Mesothelial cell of epicardium (in vitro differentiated cells): Measurements from ENCODE around the gene FNTB. TPM values are rescaled to one million over a fixed set of nuclear protein-coding genes. Genes with fewer than 3 reads are reported as not detected.

Experiments
- DNase-seq, 2 experiments: peaks; one replicate each; pipeline ENCODE4 v3.0.0; 2021; ENCODE audit warnings: low spot score in 2 of 2; ENCODE audit not compliant: unreplicated experiment in 2 of 2
- H3K27ac Mint-ChIP-seq: 2 replicates; pipeline ENCODE4 v1.8.0; 2021; ENCODE audit warnings: mixed read lengths
- H3K27me3 Mint-ChIP-seq: 2 replicates; pipeline ENCODE4 v1.8.0; 2021; ENCODE audit warnings: low read depth, mixed read lengths
- H3K36me3 Mint-ChIP-seq: 2 replicates; pipeline ENCODE4 v1.8.0; 2021; ENCODE audit warnings: mixed read lengths
- H3K4me1 Mint-ChIP-seq: 2 replicates; pipeline ENCODE4 v1.8.0; 2021; ENCODE audit warnings: mixed read lengths
- H3K4me3 Mint-ChIP-seq: 2 replicates; pipeline ENCODE4 v1.8.0; 2021; ENCODE audit warnings: mild to moderate bottlenecking, moderate library complexity, mixed read lengths
- H3K9me3 Mint-ChIP-seq: 2 replicates; pipeline ENCODE4 v1.8.0; 2021; ENCODE audit warnings: mixed read lengths
- total RNA-seq: library from RNA; stranded (reverse); gene quantifications from 3 replicates; pipeline ENCODE4 v1.2.1, GENCODE V29; 2021
- TF ChIP-seq, protein P1 (sequence below): fragments of 200-600 bp; sonication (generic); IDR thresholded peaks from one replicate; pipeline ENCODE4 v1.5.0; 2021; ENCODE audit warnings: antibody characterized with exemption; ENCODE audit not compliant: unreplicated experiment

Gene FNTB
- total RNA-seq, 1 donor from 2014 or later: 45.7 TPM

DNA sequence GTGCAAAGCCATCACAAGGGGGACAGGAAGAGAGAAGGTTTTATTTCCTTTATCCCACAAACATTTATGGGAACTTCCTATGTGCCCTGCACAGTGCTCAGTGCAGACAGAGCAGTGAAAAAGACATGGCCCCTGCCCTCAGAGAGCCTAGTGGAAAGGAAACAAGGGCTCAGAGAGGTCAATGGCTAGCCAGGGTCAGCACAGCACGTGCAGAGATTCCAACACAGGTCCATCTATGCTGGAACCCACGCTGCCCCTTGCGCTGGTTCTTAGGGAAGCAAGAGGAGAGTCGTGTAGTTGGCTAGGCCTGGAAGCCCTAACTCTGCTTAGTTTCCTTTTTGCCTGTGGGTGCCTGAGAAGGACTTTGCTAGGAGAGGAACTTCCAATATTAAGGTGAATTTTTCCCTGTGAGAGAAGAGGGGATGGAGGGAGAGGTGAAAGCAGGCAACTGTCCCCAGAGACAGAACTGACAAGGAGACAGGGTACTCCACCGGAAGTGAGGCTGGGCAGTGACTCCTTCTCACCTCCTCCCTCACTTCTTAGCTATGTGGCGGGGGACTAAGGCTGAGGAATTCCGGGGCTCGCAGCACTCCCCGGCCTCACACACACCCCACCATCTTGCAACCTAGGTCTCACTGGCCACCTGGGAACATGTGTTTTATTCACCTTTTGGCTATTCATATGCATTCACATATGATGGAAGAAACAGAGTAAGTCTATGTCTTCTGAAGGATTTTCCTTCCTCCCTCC, 32.0 kb upstream of the FNTB start:
- Mint-ChIP-seq H3K9me3 (no peaks in the 10 kb centered on the region), H3K36me3 (peaks cover 24% of the 10 kb centered on the region), H3K4me1 (no peaks in the 10 kb centered on the region), H3K4me3 (no peak overlapping the region), H3K27ac (no peak overlapping the region), H3K27me3 (no peaks in the 10 kb centered on the region)
- no peak for DNase-seq
- TF ChIP-seq, protein P1, sequence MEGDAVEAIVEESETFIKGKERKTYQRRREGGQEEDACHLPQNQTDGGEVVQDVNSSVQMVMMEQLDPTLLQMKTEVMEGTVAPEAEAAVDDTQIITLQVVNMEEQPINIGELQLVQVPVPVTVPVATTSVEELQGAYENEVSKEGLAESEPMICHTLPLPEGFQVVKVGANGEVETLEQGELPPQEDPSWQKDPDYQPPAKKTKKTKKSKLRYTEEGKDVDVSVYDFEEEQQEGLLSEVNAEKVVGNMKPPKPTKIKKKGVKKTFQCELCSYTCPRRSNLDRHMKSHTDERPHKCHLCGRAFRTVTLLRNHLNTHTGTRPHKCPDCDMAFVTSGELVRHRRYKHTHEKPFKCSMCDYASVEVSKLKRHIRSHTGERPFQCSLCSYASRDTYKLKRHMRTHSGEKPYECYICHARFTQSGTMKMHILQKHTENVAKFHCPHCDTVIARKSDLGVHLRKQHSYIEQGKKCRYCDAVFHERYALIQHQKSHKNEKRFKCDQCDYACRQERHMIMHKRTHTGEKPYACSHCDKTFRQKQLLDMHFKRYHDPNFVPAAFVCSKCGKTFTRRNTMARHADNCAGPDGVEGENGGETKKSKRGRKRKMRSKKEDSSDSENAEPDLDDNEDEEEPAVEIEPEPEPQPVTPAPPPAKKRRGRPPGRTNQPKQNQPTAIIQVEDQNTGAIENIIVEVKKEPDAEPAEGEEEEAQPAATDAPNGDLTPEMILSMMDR: no peak

DNA sequence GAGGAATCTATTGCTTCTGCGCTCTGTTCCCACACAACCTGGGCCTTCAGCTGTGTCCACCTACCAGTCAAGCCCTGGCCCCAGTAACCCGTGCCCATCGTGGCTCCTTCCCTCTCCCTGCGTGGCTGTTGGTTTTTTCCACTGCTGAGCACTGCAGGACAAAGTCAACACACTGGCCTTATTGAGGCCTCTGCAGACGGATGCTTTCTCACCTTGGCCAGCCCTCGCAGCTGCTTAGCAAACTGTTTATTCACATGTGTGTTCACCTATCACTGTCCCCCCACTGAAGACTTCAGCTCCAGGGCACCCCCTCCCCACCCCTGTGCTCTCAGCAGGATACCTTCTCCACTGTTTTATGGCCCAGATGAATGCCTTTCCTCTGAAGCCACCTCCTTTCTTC, 31.4 kb upstream of the FNTB start:
- peaks cover 18% of the 10 kb centered on the region for H3K36me3 Mint-ChIP-seq
- no peaks in the 10 kb centered on the region for H3K9me3 Mint-ChIP-seq
- TF ChIP-seq, protein P1: no peak
- H3K4me3 Mint-ChIP-seq: no peak overlapping the region
- DNase-seq: no peak
- no peaks in the 10 kb centered on the region for H3K4me1 Mint-ChIP-seq
- no peaks in the 10 kb centered on the region for H3K27me3 Mint-ChIP-seq
- H3K27ac Mint-ChIP-seq: no peak overlapping the region

DNA sequence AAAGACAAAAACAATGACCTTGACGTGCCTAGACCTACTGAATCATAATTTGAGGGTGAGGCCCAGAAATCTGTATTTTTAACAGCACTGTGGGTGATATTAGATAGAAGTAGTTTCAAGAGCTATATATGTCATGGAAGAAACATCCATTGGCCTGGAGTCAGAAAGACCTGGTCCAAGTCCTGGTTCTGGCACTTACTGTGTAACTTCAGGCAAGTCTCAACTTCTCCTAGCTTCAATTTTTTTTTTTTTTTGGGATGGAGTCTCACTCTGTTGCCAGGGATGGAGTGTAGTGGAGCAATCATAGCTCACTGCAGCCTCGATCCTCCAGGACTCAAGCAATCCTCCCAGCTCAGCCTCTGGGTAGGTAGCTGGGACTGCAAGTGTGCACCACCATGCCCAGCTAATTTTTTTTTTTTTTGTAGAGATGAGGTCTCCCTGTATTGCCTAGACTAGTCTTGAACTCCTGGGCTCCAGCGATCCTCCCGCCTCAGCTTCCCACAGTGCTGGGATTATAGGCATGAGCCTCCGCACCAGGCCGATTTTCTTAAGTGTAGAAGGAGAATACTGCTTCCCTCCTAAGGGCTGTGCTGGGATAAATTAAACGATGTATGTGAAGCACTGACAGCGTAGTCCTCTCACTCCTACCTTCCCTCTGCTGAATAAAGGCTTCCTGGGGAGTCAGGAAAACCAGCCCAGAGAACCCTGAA, 29.8 kb upstream of the FNTB start:
- Mint-ChIP-seq H3K4me3 (no peak overlapping the region), H3K4me1 (no peaks in the 10 kb centered on the region)
- DNase-seq: no peak

DNA sequence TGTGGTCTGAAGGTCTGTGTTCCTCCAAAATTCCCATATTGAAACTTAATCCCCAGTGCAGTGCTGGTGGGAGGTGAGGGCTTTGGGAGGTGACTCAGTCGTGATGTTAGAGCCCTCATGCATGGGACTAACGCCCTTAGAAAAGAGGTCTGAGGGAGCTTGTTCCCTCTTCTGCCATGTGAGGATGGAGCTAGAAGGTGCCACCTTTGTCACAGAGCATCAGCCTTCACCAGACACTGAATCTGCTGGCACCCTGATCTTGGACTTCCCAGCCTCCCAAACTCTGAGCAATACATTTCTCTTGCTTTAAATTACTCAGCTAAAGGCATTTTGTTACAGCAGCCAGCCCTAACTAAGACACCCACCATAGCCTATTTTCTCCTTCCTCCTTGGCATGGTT, 28.5 kb upstream of the FNTB start:
- Mint-ChIP-seq H3K36me3 (peaks cover 10% of the 10 kb centered on the region), H3K27me3 (no peaks in the 10 kb centered on the region), H3K27ac (no peak overlapping the region), H3K4me3 (no peak overlapping the region), H3K9me3 (no peaks in the 10 kb centered on the region), H3K4me1 (no peaks in the 10 kb centered on the region)
- TF ChIP-seq, protein P1: no peak
- DNase-seq: no peak

More for the DNA sequence above, 29.8 kb upstream of the FNTB start:
- H3K9me3 Mint-ChIP-seq: no peaks in the 10 kb centered on the region
- H3K27me3 Mint-ChIP-seq: no peaks in the 10 kb centered on the region
- TF ChIP-seq, protein P1: no peak
- H3K27ac Mint-ChIP-seq: no peak overlapping the region
- peaks cover 10% of the 10 kb centered on the region for H3K36me3 Mint-ChIP-seq

DNA sequence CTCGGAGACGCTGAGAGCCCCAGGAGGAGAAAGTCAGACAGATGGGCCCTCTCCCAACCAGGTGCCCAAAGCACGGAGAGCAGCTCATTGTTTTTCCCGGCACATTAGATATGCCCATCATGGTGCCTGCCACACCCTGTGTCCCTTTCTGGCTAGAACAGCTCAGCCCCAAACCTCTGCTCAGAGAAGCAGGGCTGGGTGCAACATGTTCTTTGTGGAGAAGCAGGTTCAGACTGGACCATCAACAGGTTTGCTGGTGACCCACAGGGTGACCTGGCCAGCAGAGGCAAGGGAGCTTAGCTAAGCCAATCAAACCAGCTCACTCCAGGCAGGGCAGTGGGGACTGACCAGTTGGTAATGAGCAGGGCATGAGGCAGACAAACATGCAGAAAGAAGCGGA, 28.0 kb upstream of the FNTB start:
- no peaks in the 10 kb centered on the region for H3K4me1 Mint-ChIP-seq
- H3K27ac Mint-ChIP-seq: no peak overlapping the region

More for the DNA sequence above, 28.0 kb upstream of the FNTB start:
- Mint-ChIP-seq H3K27me3 (no peaks in the 10 kb centered on the region), H3K9me3 (no peaks in the 10 kb centered on the region), H3K36me3 (peaks cover 10% of the 10 kb centered on the region), H3K4me3 (no peak overlapping the region)
- TF ChIP-seq, protein P1: no peak
- no peak for DNase-seq
